SK-N-MC (cell line): ENCODE measurements around the gene PCDHA12.

Source experiments
- EZH2 ChIP-seq: fragments of 200-600 bp; sonication (generic); IDR thresholded peaks from one replicate; pipeline ENCODE4 v1.6.1; 2017; ENCODE audit warnings: antibody characterized with exemption
- POLR2AphosphoS5 ChIP-seq: IDR thresholded peaks from 2 replicates; pipeline ENCODE4 v1.6.1; 2012; ENCODE audit warnings: mild to moderate bottlenecking, low read depth, low read length, borderline replicate concordance

- no peak for TF ChIP-seq EZH2
- no peak for TF ChIP-seq POLR2AphosphoS5
Observed at GRCh38 chr5:140927228-140927573, 52.1 kb downstream of the PCDHA12 start.
